HepG2 (cell line): Measurements from ENCODE around the gene FAM89B. TPM values are rescaled to one million over a fixed set of nuclear protein-coding genes. Genes with fewer than 3 reads are reported as not detected.

Experiments used
- ATAC-seq: fragments of 200-7000 bp; cut with Tn5 transposase; 3 replicates; pipeline ENCODE4 v1.9.1; 2020; ENCODE audit warnings: mild to moderate bottlenecking, moderate library complexity
- BruUV-seq: library from RNA; stranded (reverse); fragments of 400-500 nt; replicated peaks from 2 replicates; lab custom pipeline; 2021; lab: Mats Ljungman, UMichigan
- CTCF ChIA-PET: fragments of 300-600 bp; formaldehyde crosslinking; extraction: SDS; loops from one replicate; lab custom pipeline; 2021; ENCODE audit warnings: low total read pairs, inconsistent platforms, low intra/inter-chr PET ratio; lab: Yijun Ruan, JAX
- POLR2A ChIA-PET: fragments of 350-600 bp; sonication (Branson Sonifier 250); formaldehyde crosslinking; loops from one replicate; lab custom pipeline; 2020; ENCODE audit warnings: antibody characterized with exemption, inconsistent platforms; lab: Yijun Ruan, JAX
- DNase-seq: peaks from one replicate; pipeline ENCODE4 v3.0.0-alpha.2; 2015; ENCODE audit warnings: low spot score
- FAIRE-seq: peaks from 3 replicates; lab custom pipeline; 2011; peaks lifted over from hg19 to GRCh38; lab: Jason Lieb, UNC
- H2AFZ ChIP-seq: one replicate; pipeline ENCODE4 v1.6.1; 2011; ENCODE audit warnings: low read length, inconsistent platforms
- H3K27ac ChIP-seq: fragments of 300-600 bp; 3 replicates; pipeline ENCODE4 v1.8.0; 2011; ENCODE audit warnings: mixed run types, mild to moderate bottlenecking, mixed read lengths, low read length, inconsistent platforms; ENCODE audit not compliant: insufficient read depth; ENCODE audit errors: extremely low read length
- H3K27me3 ChIP-seq, 2 experiments: fragments of 200-600 bp in 1 of 2; 2 replicates in 1 of 2; 3 replicates in 1 of 2; pipeline versions ENCODE4 v1.6.0 to v1.8.0; 2011; ENCODE audit warnings: low read length in 2 of 2, mild to moderate bottlenecking in 2 of 2, moderate library complexity in 2 of 2, inconsistent platforms in 1 of 2; ENCODE audit not compliant: insufficient read depth in 2 of 2, control insufficient read depth in 1 of 2
- H3K36me3 ChIP-seq, 2 experiments: fragments of 200-600 bp in 1 of 2; replicated peaks in 1 of 2; 2 replicates in 1 of 2; 3 replicates in 1 of 2; pipeline versions ENCODE4 v1.5.1 to v1.8.0; 2011; ENCODE audit warnings: low read length in 2 of 2, inconsistent platforms in 1 of 2; ENCODE audit not compliant: insufficient read depth in 2 of 2, control insufficient read depth in 1 of 2
- H3K4me1 ChIP-seq: 2 replicates; pipeline ENCODE4 v1.5.1; 2012; ENCODE audit warnings: low read length, inconsistent platforms; ENCODE audit not compliant: insufficient read depth
- H3K4me2 ChIP-seq: 2 replicates; pipeline ENCODE4 v1.6.0; 2011; ENCODE audit warnings: low read depth, low read length, inconsistent platforms
- H3K4me3 ChIP-seq, 3 experiments: fragments of 200-600 bp in 1 of 3; sonication (generic), shearing (Covaris generic) in 1 of 3; replicated peaks in 1 of 3; 2 replicates each; pipeline ENCODE4 v1.5.1; 2011 to 2016; ENCODE audit warnings: low read length in 3 of 3, inconsistent platforms in 2 of 3, low read depth in 2 of 3, mild to moderate bottlenecking in 2 of 3, control low read depth in 1 of 3, mixed read lengths in 1 of 3; ENCODE audit not compliant: insufficient read depth in 1 of 3
- H3K79me2 ChIP-seq: one replicate; pipeline ENCODE4 v1.6.1; 2011; ENCODE audit warnings: low read length, inconsistent platforms; ENCODE audit not compliant: insufficient read depth
- H3K9ac ChIP-seq: 2 replicates; pipeline ENCODE4 v1.6.0; 2011; ENCODE audit warnings: mild to moderate bottlenecking, low read depth, low read length, inconsistent platforms; ENCODE audit not compliant: insufficient read depth
- H3K9me3 ChIP-seq: 2 replicates; pipeline ENCODE4 v1.5.1; 2012; ENCODE audit warnings: mild to moderate bottlenecking, low read length
- H4K20me1 ChIP-seq: 2 replicates; pipeline ENCODE4 v1.6.0; 2011; ENCODE audit warnings: inconsistent platforms, mild to moderate bottlenecking, low read length, moderate library complexity; ENCODE audit not compliant: insufficient read depth
- AKNA ChIP-seq: sonication (generic); formaldehyde crosslinking; IDR thresholded peaks from 2 replicates; pipeline ENCODE4 v1.4.0; 2020; ENCODE audit warnings: missing genetic modification reagents, borderline replicate concordance
- HMG20A ChIP-seq: IDR thresholded peaks from 2 replicates; pipeline ENCODE4 v1.6.1; 2016; ENCODE audit warnings: borderline replicate concordance
- HOXA5 ChIP-seq: sonication (generic); formaldehyde crosslinking; IDR thresholded peaks from 2 replicates; pipeline ENCODE4 v1.4.0; 2020; ENCODE audit warnings: missing genetic modification reagents
- PHB2 ChIP-seq: fragments of 450-650 bp; IDR thresholded peaks from 2 replicates; pipeline ENCODE4 v1.6.1; 2018; ENCODE audit not compliant: partially characterized antibody
- RXRA ChIP-seq: sonication (generic); formaldehyde crosslinking; IDR thresholded peaks from 2 replicates; pipeline ENCODE4 v1.5.1; 2020; ENCODE audit warnings: missing genetic modification reagents
- TGIF2 ChIP-seq: IDR thresholded peaks from 2 replicates; pipeline ENCODE4 v1.6.1; 2016; ENCODE audit warnings: control low read depth, missing compliant biosample characterization
- ZNF510 ChIP-seq: sonication (generic); formaldehyde crosslinking; IDR thresholded peaks from 2 replicates; pipeline ENCODE4 v1.4.0; 2020; ENCODE audit warnings: low read depth, mild to moderate bottlenecking, missing genetic modification reagents
- ZNF549 ChIP-seq: sonication (generic); formaldehyde crosslinking; IDR thresholded peaks from 2 replicates; pipeline ENCODE4 v1.5.0; 2020; ENCODE audit warnings: missing genetic modification reagents
- ZNF552 ChIP-seq: sonication (generic); formaldehyde crosslinking; IDR thresholded peaks from 2 replicates; pipeline ENCODE4 v1.9.0; 2022; ENCODE audit warnings: missing genetic modification reagents, mild to moderate bottlenecking, borderline replicate concordance
- ZNF746 ChIP-seq: sonication (generic); formaldehyde crosslinking; IDR thresholded peaks from 2 replicates; pipeline ENCODE4 v1.8.0; 2022; ENCODE audit warnings: mild to moderate bottlenecking, missing genetic modification reagents
- ZNF773 ChIP-seq: sonication (generic); formaldehyde crosslinking; IDR thresholded peaks from 2 replicates; pipeline ENCODE4 v1.4.0; 2020; ENCODE audit warnings: missing genetic modification reagents, borderline replicate concordance
- ZNF816 ChIP-seq: sonication (generic); formaldehyde crosslinking; IDR thresholded peaks from 2 replicates; pipeline ENCODE4 v1.8.0; 2022; ENCODE audit warnings: missing genetic modification reagents, mild to moderate bottlenecking, borderline replicate concordance
- WGBS: methylation state at CpG from one replicate; pipeline ENCODE4 v1.1.6; 2017; ENCODE audit warnings: low lambda C conversion rate; 5-methylcytosine and 5-hydroxymethylcytosine counted together
- in situ Hi-C: cut with HindIII; loops from 2 replicates; pipeline ENCODE4 v1.10.0; 2017; ENCODE audit warnings: low pct_unique_long_range_greater_than_20kb; ENCODE audit not compliant: extremely low pct_ligation_motif_present
- intact Hi-C: fragments of 100-400 bp; cut with micrococcal nuclease; formaldehyde crosslinking; loops from one replicate; pipeline ENCODE4 v1.10.0; 2022; ENCODE audit not compliant: unreplicated experiment
- polyA plus RNA-seq, 8 experiments: library from polyadenylated mRNA; depleted of rRNA in 3 of 8; stranded (reverse) in 7 of 8; unstranded in 1 of 8; fragments of >200 nt; fragmentation: Illumina TruSeq in 4 of 8; extraction: Trizol in 4 of 8; gene quantifications; 2 replicates each; pipeline versions ENCODE4 v1.2.1 to v1.2.3, GENCODE V29; 2011 to 2016; ENCODE audit warnings: low read depth in 4 of 8, missing spikeins in 1 of 8, mixed read lengths in 1 of 8; ENCODE audit not compliant: insufficient read depth in 1 of 8
- total RNA-seq, 5 experiments: library from RNA; depleted of rRNA; stranded (reverse); fragments of >200 nt; fragmentation: Illumina TruSeq; extraction: Trizol; gene quantifications; 2 replicates each; pipeline ENCODE4 v1.2.3, GENCODE V29; 2016; ENCODE audit warnings: low read depth in 1 of 5
- TF ChIP-seq, protein P1 (sequence below): sonication (generic); formaldehyde crosslinking; IDR thresholded peaks from 2 replicates; pipeline ENCODE4 v1.5.0; 2020; ENCODE audit warnings: missing genetic modification reagents

The FAM89B gene
- total and polyA plus RNA-seq, 2 of the 13 experiments (the other 11 are each of a cell fraction or from before 2014, with no cell fraction given): 5.7 to 8.0 TPM

DNA sequence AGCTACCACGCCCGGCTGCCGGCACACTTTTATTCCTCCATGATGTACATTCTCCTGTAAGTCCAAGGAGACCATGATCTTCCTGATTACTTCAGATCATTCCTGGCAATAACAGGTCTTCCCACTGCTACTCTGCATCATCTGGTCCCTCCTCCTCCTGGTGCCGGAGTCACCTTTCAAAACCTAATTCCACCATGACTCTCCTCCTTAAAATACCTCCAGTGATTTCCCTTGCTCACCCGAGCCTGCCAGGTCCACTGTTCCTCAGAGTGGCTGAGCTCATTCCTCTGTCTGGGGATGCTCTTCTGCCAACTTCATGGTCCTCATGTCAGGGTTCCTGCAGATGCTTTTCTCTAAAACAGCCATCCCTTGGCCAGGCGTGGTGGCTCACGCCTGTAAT is 10.3 kb upstream of the FAM89B start:
- BruUV-seq: no TSS peak
- CTCF ChIA-PET: no interaction called here
- peaks cover 50% of the 10 kb centered on the region for H3K4me1 ChIP-seq

More for the DNA sequence above, 10.3 kb upstream of the FAM89B start:
- Histone ChIP-seq H3K9ac (no peak overlapping the region), H3K27ac (no peak overlapping the region), H3K9me3 (no peaks in the 10 kb centered on the region), H3K4me3 (no peak overlapping the region)
- no peak for DNase-seq
- no peak for FAIRE-seq
- WGBS: 84% methylated on average over 7 of the region's 7 CpGs
- intact Hi-C loops: no loop called here
- TF ChIP-seq, protein P1, sequence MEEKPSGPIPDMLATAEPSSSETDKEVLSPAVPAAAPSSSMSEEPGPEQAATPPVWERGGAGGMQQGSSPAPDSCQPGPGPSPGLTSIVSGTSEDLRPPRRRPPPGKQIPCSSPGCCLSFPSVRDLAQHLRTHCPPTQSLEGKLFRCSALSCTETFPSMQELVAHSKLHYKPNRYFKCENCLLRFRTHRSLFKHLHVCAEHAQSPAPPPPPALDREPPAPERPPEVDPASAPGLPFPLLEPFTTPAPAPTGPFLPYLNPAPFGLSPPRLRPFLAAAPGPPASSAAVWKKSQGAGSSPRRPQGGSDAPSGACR (CRISPR knock-in tag): no peak
- no peak for TF ChIP-seq ZNF746 (CRISPR knock-in tag)
- no peak for TF ChIP-seq ZNF773 (CRISPR knock-in tag)
- no peak for TF ChIP-seq RXRA (CRISPR knock-in tag)
- TF ChIP-seq HOXA5: no peak
- TF ChIP-seq TGIF2 (CRISPR knock-in tag): no peak
- TF ChIP-seq AKNA (CRISPR knock-in tag): no peak
- no peak for TF ChIP-seq ZNF549 (CRISPR knock-in tag)
- TF ChIP-seq HMG20A (CRISPR knock-in tag): no peak
- no peak for TF ChIP-seq PHB2
- no peak for TF ChIP-seq ZNF552 (CRISPR knock-in tag)
- no peak for TF ChIP-seq ZNF816
- no peak for TF ChIP-seq ZNF510 (CRISPR knock-in tag)
- TF ChIP-seq, all 625 proteins: peak for 0
- no peak overlapping the region for H3K4me2 ChIP-seq
- in situ Hi-C loops: no loop called here
- no peak overlapping the region for H2AFZ ChIP-seq
- H4K20me1 ChIP-seq: no peaks in the 10 kb centered on the region
- POLR2A ChIA-PET: interaction anchor here (2.2 kb wide), 1 partner anchor 10 kb away, joined by 6 read pairs; no protein-coding TSS in a partner anchor
- no peak for ATAC-seq
- peaks cover 3% of the 10 kb centered on the region for H3K79me2 ChIP-seq
- H3K27me3 ChIP-seq: no peaks in the 10 kb centered on the region
- H3K36me3 ChIP-seq: no peaks in the 10 kb centered on the region
